HG02970 (cell line): Measurements from ENCODE around the gene RNF112.

Source experiments
- ATAC-seq: cut with Tn5 transposase; IDR thresholded peaks from one replicate; pipeline ENCODE4 v1.9.1; 2021; ENCODE audit warnings: mild to moderate bottlenecking, moderate library complexity, moderate number of reproducible peaks; ENCODE audit not compliant: unreplicated experiment, low FRiP score

RNF112 gene, protein sequence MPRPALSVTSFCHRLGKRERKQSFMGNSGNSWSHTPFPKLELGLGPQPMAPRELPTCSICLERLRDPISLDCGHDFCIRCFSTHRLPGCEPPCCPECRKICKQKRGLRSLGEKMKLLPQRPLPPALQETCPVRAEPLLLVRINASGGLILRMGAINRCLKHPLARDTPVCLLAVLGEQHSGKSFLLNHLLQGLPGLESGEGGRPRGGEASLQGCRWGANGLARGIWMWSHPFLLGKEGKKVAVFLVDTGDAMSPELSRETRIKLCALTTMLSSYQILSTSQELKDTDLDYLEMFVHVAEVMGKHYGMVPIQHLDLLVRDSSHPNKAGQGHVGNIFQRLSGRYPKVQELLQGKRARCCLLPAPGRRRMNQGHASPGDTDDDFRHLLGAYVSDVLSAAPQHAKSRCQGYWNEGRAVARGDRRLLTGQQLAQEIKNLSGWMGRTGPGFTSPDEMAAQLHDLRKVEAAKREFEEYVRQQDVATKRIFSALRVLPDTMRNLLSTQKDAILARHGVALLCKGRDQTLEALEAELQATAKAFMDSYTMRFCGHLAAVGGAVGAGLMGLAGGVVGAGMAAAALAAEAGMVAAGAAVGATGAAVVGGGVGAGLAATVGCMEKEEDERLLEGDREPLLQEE

DNA sequence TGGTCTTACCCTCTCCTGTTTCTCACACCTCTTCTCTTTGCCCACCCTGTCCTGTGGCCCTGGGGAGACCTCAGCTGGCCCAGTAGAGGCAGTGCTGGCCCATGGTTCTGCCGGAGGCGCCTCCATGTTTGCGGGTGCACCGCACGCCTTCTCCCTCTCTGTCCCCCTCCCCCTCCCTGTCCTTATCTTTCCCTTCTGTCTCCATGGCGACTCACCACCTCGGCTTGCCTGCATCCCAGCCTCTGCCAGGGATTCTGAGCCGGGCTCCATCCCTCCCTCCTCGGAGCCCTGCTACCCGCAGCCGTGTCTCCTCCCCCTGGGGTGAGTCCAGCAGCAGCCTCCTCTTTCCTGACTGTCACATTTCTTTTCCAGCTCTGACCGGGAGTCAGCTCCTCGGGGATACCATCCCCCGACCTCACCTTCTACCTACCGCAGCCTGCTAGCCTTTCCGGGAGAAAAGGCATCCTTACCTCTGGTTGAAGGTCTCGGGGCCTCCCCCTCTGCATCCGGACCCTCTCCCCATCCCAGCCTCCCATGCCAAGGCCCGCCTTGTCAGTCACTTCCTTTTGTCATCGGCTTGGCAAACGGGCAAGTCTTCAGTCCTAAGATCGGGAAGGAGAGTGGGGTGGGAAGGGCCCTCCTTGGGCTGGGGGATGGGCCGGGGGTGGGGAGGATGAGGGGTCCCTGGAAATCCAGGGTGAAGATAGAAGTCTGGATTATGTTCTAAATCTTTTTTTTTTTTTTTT is at the start of gene RNF112:
TSS of gene RNF112 (plus strand) at position 358 of the 746 bp plus-strand sequence. CDS start at position 535, 177 bp downstream.
- no peak for ATAC-seq

GRCh38 chr17:19361326-19361725 is 49.7 kb upstream of the RNF112 start:
- ATAC-seq, result no peak

- ATAC-seq, result no peak
These were observed 49.1 kb upstream of the RNF112 start for GRCh38 chr17:19361944-19362276.

- peak; percentile 80 for ATAC-seq
These were observed 48.5 kb upstream of the RNF112 start, which contains the start of gene B9D1 for GRCh38 chr17:19362277-19363113. TSS of gene B9D1 (minus strand) at chr17:19362723. CDS start at chr17:19362569, 154 bp downstream.

- no peak for ATAC-seq
These were observed 48.0 kb upstream of the RNF112 start for GRCh38 chr17:19363114-19363438.

DNA sequence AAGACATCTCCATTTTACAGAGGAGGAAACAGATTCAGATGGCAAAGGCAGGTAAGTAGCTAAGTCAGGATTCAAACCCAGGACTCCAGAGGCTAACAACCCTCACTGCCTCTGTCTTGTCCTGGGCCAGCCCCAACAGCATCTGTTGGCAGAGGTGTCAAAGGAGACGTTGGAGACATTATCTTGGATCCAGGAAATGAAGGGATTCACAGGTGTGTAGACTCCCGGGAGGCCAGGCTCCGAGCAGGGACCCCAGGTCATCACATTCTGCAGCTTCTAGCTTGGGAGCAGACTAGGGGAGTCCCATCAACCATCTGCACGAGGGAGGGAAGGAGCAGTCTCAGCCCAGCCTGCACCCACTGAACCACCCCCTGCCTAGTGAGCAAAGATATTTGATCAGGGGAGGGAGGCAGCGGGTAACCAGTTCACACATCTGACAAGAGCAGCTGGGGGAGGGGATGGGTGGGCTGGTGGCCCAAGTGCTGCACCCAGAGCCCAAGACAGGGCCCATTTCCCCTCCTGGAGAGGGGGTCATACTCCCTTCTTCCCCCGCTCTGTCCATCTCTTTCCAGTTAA is 47.5 kb upstream of the RNF112 start:
- ATAC-seq, result no peak

DNA sequence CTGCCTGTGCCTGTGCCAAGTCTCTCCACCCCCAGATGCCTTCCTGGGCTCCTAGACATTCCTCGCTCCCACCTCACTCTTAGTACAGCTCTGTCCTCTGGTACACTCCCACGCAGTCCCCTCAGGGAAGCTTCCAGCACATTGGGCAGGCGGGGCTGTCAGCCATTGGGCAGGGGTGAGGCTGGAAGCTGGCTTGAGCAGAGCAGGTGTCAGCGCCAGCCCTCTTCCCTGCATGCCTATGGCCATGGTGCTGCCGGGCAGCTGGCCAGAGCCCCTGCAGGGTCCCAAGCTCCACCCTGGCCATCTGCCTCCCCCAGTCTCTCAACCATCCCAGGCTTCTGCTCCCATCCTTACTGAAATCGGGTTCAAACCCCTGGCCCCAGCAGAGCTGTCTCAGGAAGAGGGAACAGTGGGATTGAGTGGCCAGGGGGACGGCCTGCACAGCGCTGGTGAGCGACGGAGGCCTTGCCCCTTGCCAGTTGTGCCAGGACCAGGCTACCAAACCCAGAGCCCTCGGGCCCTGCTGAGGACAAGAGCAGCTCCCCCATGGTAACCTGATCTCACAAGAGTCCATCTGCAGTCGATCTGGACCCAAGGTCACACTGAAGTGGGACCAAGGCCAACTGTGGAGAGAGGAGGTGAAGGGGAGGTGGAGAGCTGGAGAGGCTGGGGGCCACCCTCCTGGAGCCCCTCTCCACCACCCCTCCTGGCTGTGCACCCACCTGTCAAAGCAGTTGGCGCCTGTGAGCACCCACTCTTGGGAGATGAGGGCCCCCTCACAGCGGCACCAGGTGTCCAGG is 46.1 kb upstream of the RNF112 start:
- no peak for ATAC-seq

DNA sequence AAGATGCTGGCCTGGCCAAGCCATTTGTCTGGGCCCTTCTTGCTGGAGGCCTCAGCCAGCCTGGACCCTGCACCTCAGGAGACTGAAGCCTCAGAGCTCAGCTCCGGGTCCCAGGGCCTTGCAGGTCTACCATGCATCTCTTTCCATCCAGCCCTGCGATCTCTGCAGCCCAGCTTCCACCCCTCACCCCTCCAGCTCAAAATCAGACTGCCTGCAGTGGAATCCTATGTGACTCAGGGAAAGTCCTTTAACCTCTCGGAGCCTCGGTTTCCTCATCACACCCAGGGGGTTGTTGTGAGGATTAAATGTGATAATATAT is 45.6 kb upstream of the RNF112 start:
- no peak for ATAC-seq

GRCh38 chr17:19365833-19366636 is 45.0 kb upstream of the RNF112 start:
- no peak for ATAC-seq

DNA sequence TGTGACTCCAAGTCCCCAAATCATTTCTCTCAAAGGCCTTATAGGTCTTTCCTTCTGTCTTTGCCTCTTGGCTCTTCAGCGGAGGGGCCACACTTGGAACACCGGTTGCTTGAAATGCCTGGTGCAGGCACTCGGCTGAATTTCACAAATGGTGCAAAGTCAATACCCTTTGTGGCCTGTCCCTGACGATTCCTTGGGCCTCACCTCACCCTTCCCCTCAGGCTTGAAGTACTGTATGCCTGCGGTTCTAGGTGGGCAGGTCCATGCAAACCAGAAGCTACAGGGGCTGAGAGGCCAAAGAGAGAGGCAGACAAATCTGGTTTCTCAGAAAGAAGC is 44.4 kb upstream of the RNF112 start:
- ATAC-seq, result no peak

- ATAC-seq, result no peak
These were observed 42.8 kb upstream of the RNF112 start for GRCh38 chr17:19368229-19368628.

DNA sequence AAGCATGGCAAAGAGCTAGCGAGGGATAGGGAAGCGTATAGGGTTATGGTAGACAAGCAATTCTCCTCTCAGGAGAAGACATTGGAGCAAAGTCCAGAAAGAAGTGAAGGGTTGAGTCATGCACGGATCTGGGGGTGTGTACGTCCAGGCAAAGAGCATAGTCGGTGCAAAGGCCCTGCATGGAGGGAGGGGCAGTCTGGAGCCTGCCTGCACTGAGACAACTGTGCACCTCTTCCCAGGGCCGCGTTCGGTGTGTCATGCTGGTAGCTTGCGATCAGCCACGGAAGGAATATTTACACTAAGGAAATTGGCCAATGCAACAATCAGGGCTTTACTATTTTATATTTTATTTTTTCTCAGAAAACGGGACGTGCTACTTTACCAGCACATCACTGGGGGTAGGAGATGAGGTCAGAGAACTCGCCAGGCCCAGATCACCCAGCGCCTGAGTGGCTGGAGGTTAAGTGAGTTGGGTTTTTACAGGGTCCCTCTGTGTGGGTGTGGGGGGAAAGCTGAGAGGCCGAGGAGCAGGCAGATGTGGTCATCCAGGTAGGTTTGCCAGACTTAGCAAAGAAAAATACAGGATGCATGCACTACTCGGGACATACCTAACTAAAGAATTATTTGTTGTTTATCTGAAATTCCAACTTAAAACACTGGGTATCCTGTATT is 41.8 kb upstream of the RNF112 start:
- no peak for ATAC-seq

GRCh38 chr17:19369846-19370492 is 41.1 kb upstream of the RNF112 start:
- no peak for ATAC-seq

DNA sequence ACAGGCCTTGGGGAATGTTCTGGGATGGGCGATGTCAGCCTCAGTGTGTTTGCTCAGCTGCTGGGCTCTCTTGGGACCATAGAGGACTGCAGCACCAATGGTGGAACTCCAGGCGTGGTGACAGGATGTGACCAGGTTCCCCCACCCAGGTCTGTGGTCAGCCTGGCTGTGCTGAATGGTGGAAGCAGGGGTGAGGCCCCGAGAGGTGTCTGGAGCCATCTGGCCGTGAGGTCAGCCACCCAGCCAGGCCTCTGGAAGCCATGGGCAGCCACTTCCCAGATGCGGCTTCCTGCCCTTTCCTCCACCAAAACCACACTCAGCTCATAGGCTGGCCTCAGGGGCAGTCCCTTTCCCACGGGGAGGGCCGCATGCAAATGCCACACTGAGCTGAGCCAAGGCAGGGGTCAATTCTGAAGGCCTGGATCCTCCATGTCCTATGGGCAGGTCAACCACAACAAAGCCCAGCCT is 40.5 kb upstream of the RNF112 start:
- ATAC-seq, result peak; percentile 49

GRCh38 chr17:19371259-19372010 is 39.6 kb upstream of the RNF112 start:
- no peak for ATAC-seq

- ATAC-seq, result no peak
These were observed 39.0 kb upstream of the RNF112 start for GRCh38 chr17:19372011-19372370.

DNA sequence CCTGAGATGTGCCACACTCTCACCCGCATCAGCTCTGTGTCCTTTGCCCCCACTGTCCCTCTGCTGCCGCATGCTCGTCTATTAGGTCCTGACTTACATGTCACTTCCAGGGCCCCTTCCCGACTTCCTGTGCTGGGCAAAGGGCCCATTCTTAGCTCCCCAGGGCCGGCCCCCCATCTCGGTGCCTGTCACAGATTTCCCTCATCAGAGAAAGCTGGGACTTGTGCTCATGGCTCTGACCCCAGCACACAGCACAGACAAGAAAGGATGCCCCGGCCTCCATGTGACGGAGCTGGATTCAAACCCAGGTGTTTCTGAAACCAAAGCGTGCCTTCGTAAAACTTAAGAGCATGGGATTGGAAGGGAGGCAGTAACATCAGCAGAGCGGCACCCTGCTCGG is 38.6 kb upstream of the RNF112 start:
- no peak for ATAC-seq
